GM12878 (cell line): ENCODE results near the gene MBOAT1. TPM values are rescaled to one million over a fixed set of nuclear protein-coding genes. Genes with fewer than 3 reads are reported as not detected.

Experiments
- ATAC-seq: fragments of 200-7000 bp; cut with Tn5 transposase; 3 replicates; pipeline ENCODE4 v1.9.1; 2020; ENCODE audit warnings: mild to moderate bottlenecking, moderate library complexity
- BruUV-seq: library from RNA; stranded (reverse); fragments of 400-500 nt; replicated peaks from 2 replicates; lab custom pipeline; 2021; lab: Mats Ljungman, UMichigan
- CTCF ChIA-PET: fragments of 300-600 bp; sonication (Branson Sonifier 250); formaldehyde crosslinking; extraction: SDS; loops from one replicate; lab custom pipeline; 2021; ENCODE audit warnings: inconsistent platforms; lab: Yijun Ruan, JAX
- POLR2A ChIA-PET: fragments of 350-600 bp; formaldehyde crosslinking; extraction: SDS; loops from one replicate; lab custom pipeline; 2021; ENCODE audit warnings: inconsistent platforms; lab: Charles Lee
- RAD21 ChIA-PET: fragments of 300-600 bp; sonication (Branson Sonifier 250); formaldehyde crosslinking; loops from one replicate; lab custom pipeline; 2023; ENCODE audit warnings: antibody characterized with exemption; ENCODE audit not compliant: unreplicated experiment; lab: Charles Lee
- SMC1A ChIA-PET: fragments of 300-600 bp; sonication (Branson Sonifier 250); formaldehyde crosslinking; loops from one replicate; lab custom pipeline; 2023; ENCODE audit not compliant: unreplicated experiment, uncharacterized antibody; lab: Charles Lee
- DNase-seq: peaks from one replicate; pipeline ENCODE4 v3.0.0-alpha.2; 2011; ENCODE audit warnings: low read depth, low spot score
- FAIRE-seq: peaks from 3 replicates; lab custom pipeline; 2011; peaks lifted over from hg19 to GRCh38; lab: Jason Lieb, UNC
- H2AFZ ChIP-seq: 2 replicates; pipeline ENCODE4 v1.6.0; 2011; ENCODE audit warnings: low read depth, low read length, control low read depth; ENCODE audit not compliant: control insufficient read depth
- H3K27ac ChIP-seq: 2 replicates; pipeline ENCODE4 v1.5.1; 2011; ENCODE audit warnings: control low read depth; ENCODE audit not compliant: control insufficient read depth, insufficient read depth
- H3K27me3 ChIP-seq, 2 experiments: replicated peaks in 1 of 2; 2 replicates each; pipeline versions ENCODE4 v1.6.0 to v1.6.1; 2011; ENCODE audit warnings: low read length in 1 of 2; ENCODE audit not compliant: control insufficient read depth in 2 of 2, insufficient read depth in 2 of 2
- H3K36me3 ChIP-seq, 2 experiments: 2 replicates each; pipeline ENCODE4 v1.5.1; 2011; ENCODE audit warnings: low read length in 1 of 2; ENCODE audit not compliant: control insufficient read depth in 2 of 2, insufficient read depth in 2 of 2
- H3K4me1 ChIP-seq: 2 replicates; pipeline ENCODE4 v1.6.1; 2011; ENCODE audit warnings: mild to moderate bottlenecking, low read length, moderate library complexity, mixed read lengths; ENCODE audit not compliant: control insufficient read depth, insufficient read depth
- H3K4me2 ChIP-seq: 2 replicates; pipeline ENCODE4 v1.6.0; 2011; ENCODE audit warnings: control low read depth; ENCODE audit not compliant: control insufficient read depth, insufficient read depth
- H3K4me3 ChIP-seq: fragments of 200-600 bp; sonication (generic); 2 replicates; pipeline ENCODE4 v1.5.1; 2016
- H3K79me2 ChIP-seq: 2 replicates; pipeline ENCODE4 v1.6.0; 2011; ENCODE audit warnings: low read length; ENCODE audit not compliant: control insufficient read depth, insufficient read depth
- H3K9ac ChIP-seq: 2 replicates; pipeline ENCODE4 v1.8.0; 2011; ENCODE audit warnings: low read length, control low read depth, mixed read lengths; ENCODE audit not compliant: control insufficient read depth, insufficient read depth
- H3K9me3 ChIP-seq: replicated peaks from 3 replicates; pipeline ENCODE4 v1.5.1; 2011; ENCODE audit warnings: mild to moderate bottlenecking, low read length; ENCODE audit not compliant: control insufficient read depth, insufficient read depth
- H4K20me1 ChIP-seq: 2 replicates; pipeline ENCODE4 v1.6.0; 2011; ENCODE audit not compliant: control insufficient read depth, insufficient read depth
- ATF7 ChIP-seq: fragments of 450-650 bp; IDR thresholded peaks from 2 replicates; pipeline ENCODE4 v1.6.1; 2016; ENCODE audit warnings: low read depth, mild to moderate bottlenecking
- BMI1 ChIP-seq: fragments of 450-650 bp; IDR thresholded peaks from 2 replicates; pipeline ENCODE4 v1.6.1; 2016; ENCODE audit warnings: mild to moderate bottlenecking, moderate library complexity, borderline replicate concordance
- CEBPB ChIP-seq, 2 experiments: fragments of 150-350 bp in 1 of 2; IDR thresholded peaks; 2 replicates each; pipeline ENCODE4 v1.6.1; 2012 to 2014; ENCODE audit warnings: low read depth in 2 of 2, low read length in 2 of 2, borderline replicate concordance in 1 of 2, inconsistent platforms in 1 of 2
- CUX1 ChIP-seq: IDR thresholded peaks from 2 replicates; pipeline ENCODE4 v1.6.1; 2012; ENCODE audit warnings: improper control_type of control experiment, low read depth, low read length; ENCODE audit not compliant: insufficient replicate concordance
- ETV6 ChIP-seq, 2 experiments: fragments of 450-650 bp in 1 of 2; IDR thresholded peaks in 1 of 2; conservative IDR thresholded peaks in 1 of 2; 2 replicates each; pipeline ENCODE4 v1.6.1; 2014; ENCODE audit warnings: antibody characterized with exemption in 1 of 2, borderline replicate concordance in 1 of 2, low read depth in 1 of 2, mild to moderate bottlenecking in 1 of 2, moderate library complexity in 1 of 2
- FOXM1 ChIP-seq: IDR thresholded peaks from 2 replicates; pipeline ENCODE4 v1.6.1; 2012; ENCODE audit warnings: low read depth, mild to moderate bottlenecking, inconsistent platforms, low read length, moderate library complexity
- MAX ChIP-seq: IDR thresholded peaks from 2 replicates; pipeline ENCODE4 v1.6.1; 2012; ENCODE audit warnings: low read depth, low read length, improper control_type of control experiment
- NFYA ChIP-seq: IDR thresholded peaks from 2 replicates; pipeline ENCODE4 v1.6.1; 2011; ENCODE audit warnings: low read depth, mild to moderate bottlenecking, low read length, improper control_type of control experiment, borderline replicate concordance
- NFYB ChIP-seq: IDR thresholded peaks from 2 replicates; pipeline ENCODE4 v1.6.1; 2011; ENCODE audit warnings: low read depth, mild to moderate bottlenecking, low read length, improper control_type of control experiment, moderate library complexity; ENCODE audit not compliant: insufficient read depth
- RAD51 ChIP-seq: fragments of 450-650 bp; IDR thresholded peaks from 2 replicates; pipeline ENCODE4 v1.6.1; 2016; ENCODE audit warnings: moderate library complexity, mild to moderate bottlenecking, inconsistent platforms
- RFX5 ChIP-seq: IDR thresholded peaks from 2 replicates; pipeline ENCODE4 v1.6.1; 2011; ENCODE audit warnings: low read depth, low read length, improper control_type of control experiment
- SIN3A ChIP-seq: IDR thresholded peaks from 2 replicates; pipeline ENCODE4 v1.6.1; 2012; ENCODE audit warnings: low read depth, low read length, improper control_type of control experiment
- ZBTB33 ChIP-seq: fragments of 450-650 bp; IDR thresholded peaks from 2 replicates; pipeline ENCODE4 v1.6.1; 2017; ENCODE audit warnings: mild to moderate bottlenecking
- WGBS: methylation state at CpG from one replicate; pipeline ENCODE4 v1.1.6; 2016; ENCODE audit warnings: low lambda C conversion rate; ENCODE audit not compliant: insufficient replicate concordance, insufficient coverage; ENCODE audit errors: missing lambda C conversion rate; 5-methylcytosine and 5-hydroxymethylcytosine counted together
- in situ Hi-C: fragments of 300-500 bp; cut with MboI; formaldehyde crosslinking; loops from 9 replicates; pipeline ENCODE4 v1.14.3; 2018; ENCODE audit warnings: mixed read lengths
- intact Hi-C: fragments of 100-400 bp; cut with micrococcal nuclease; formaldehyde crosslinking; loops from one replicate; pipeline ENCODE4 v1.14.2; 2022; ENCODE audit not compliant: unreplicated experiment
- polyA plus RNA-seq, 11 experiments: library from polyadenylated mRNA; depleted of rRNA in 4 of 11; unstranded in 6 of 11; stranded (reverse) in 5 of 11; fragments of >200 nt; fragmentation: Nextera tagmentation in 4 of 11; fragmentation: Illumina TruSeq in 1 of 11; extraction: Ambion mirVana in 4 of 11; extraction: Trizol in 1 of 11; gene quantifications; 1 replicate in 1 of 11; 2 replicates in 10 of 11; pipeline versions ENCODE4 v1.2.1 to v1.2.3, GENCODE V29; 2011 to 2016; ENCODE audit warnings: inconsistent platforms in 2 of 11, missing spikeins in 2 of 11, low read depth in 1 of 11
- total RNA-seq, 4 experiments: library from RNA; depleted of rRNA in 3 of 4; stranded (reverse); fragments of >200 nt in 3 of 4; fragmentation: Illumina TruSeq in 1 of 4; extraction: Trizol in 1 of 4; gene quantifications; 2 replicates each; pipeline versions ENCODE4 v1.2.1 to v1.2.3, GENCODE V29; 2013 to 2021

The MBOAT1 gene
- total and polyA plus RNA-seq, 10 of the 15 experiments (the other 5 are each of a cell fraction or from before 2014, with no cell fraction given) = 0.39 to 21.0 (median 11.6) TPM

- no peak for TF ChIP-seq ZBTB33
- TF ChIP-seq, all 136 proteins: peak for 0
These were observed 18.3 kb upstream of the MBOAT1 start (continued) for GRCh38 chr6:20230401-20231119.

GRCh38 chr6:20229881-20230280 is 17.6 kb upstream of the MBOAT1 start:
- CTCF ChIA-PET = interaction anchor here (0.8 to 1.6 kb wide), 3 partner anchors 9 to 175 kb away, joined by 3 to 4 read pairs (median 3); no protein-coding TSS in a partner anchor
- ATAC-seq = no peak
- no peak for TF ChIP-seq ATF7
- no peak for TF ChIP-seq NFYB
- no peak for TF ChIP-seq SIN3A
- TF ChIP-seq CUX1 = no peak
- no peak for TF ChIP-seq BMI1
- no peak for TF ChIP-seq MAX
- TF ChIP-seq RFX5 = no peak
- no peak for TF ChIP-seq ETV6 (conservative IDR thresholded peaks at IDR 0.05 in 1 of 2, IDR thresholded peaks at IDR 0.05 in 1 of 2; ENCODE audit: borderline replicate concordance in 1 of 2, low read depth in 1 of 2)
- TF ChIP-seq CEBPB (IDR thresholded peaks at IDR 0.05; ENCODE audit: borderline replicate concordance in 1 of 2, low read depth in 2 of 2, low read length in 2 of 2) = no peak
- TF ChIP-seq RAD51 = no peak
- TF ChIP-seq FOXM1 = no peak
- TF ChIP-seq NFYA = no peak

More at GRCh38 chr6:20229881-20230280, 17.6 kb upstream of the MBOAT1 start:
- whole genome bisulfite sequencing = 4% methylated on average over 4 of the region's 4 CpGs
- Histone ChIP-seq H4K20me1 (no peaks in the 10 kb centered on the region), H3K27ac (no peak overlapping the region), H2AFZ (no peak overlapping the region), H3K79me2 (no peaks in the 10 kb centered on the region), H3K27me3 (no peaks in the 10 kb centered on the region), H3K4me3 (no peak overlapping the region), H3K9ac (no peak overlapping the region), H3K4me1 (no peaks in the 10 kb centered on the region), H3K36me3 (no peaks in the 10 kb centered on the region), H3K9me3 (no peaks in the 10 kb centered on the region), H3K4me2 (no peak overlapping the region)
- no TSS peak for BruUV-seq
- in situ Hi-C loops = no loop called here
- intact Hi-C loops = no loop called here
- DNase-seq = no peak
- POLR2A ChIA-PET = no interaction called here
- SMC1A ChIA-PET = interaction anchor here (0.8 to 1.2 kb wide), 3 partner anchors 13 to 104 kb away, joined by 4 to 6 read pairs (median 4); no protein-coding TSS in a partner anchor
- RAD21 ChIA-PET = no interaction called here
- FAIRE-seq = no peak
